ENCODE results near the gene RASA4.
A peak's percentile ranks its signal among the peaks of the same experiment; 100 is the strongest.
"Not testable (repeated sequence)": the region's sequence is repeated elsewhere in the genome, so short reads cannot be mapped to it uniquely, and the experiment has no call there.

The RASA4 gene

GRCh38 chr7:102627271-102627904 lies 10.8 kb upstream of the RASA4 start:
- H3K9me3 ChIP-seq (ENCODE audit: control insufficient read depth in 2 of 2, low read length in 2 of 2); H3K9ac ChIP-seq (ENCODE audit: low read depth in 1 of 2, low read length in 2 of 2); H3K4me3 ChIP-seq (ENCODE audit: low read length in 2 of 2); H3K27me3 ChIP-seq (ENCODE audit: control insufficient read depth in 2 of 2, insufficient read depth in 2 of 2, low read length in 2 of 2); H3K36me3 ChIP-seq (ENCODE audit: control insufficient read depth in 2 of 2, insufficient read depth in 2 of 2, low read length in 2 of 2); H3K4me1 ChIP-seq (ENCODE audit: control insufficient read depth in 2 of 2, insufficient read depth in 2 of 2, low read length in 2 of 2); H3K27ac ChIP-seq (ENCODE audit: low read depth in 2 of 2, low read length in 2 of 2): not testable (repeated sequence)

GRCh38 chr7:102618122-102618521 lies 1.6 kb upstream of the RASA4 start:
- not testable (repeated sequence) for H3K9ac ChIP-seq (ENCODE audit: low read depth in 1 of 2, low read length in 2 of 2); H3K27me3 ChIP-seq (ENCODE audit: control insufficient read depth in 2 of 2, insufficient read depth in 2 of 2, low read length in 2 of 2); H3K4me3 ChIP-seq (ENCODE audit: low read length in 2 of 2)

GRCh38 chr7:102615930-102616329 lies 626 bp downstream of the RASA4 start:
- not testable (repeated sequence) for H3K9ac ChIP-seq (ENCODE audit: low read depth in 1 of 2, low read length in 2 of 2); H3K4me3 ChIP-seq (ENCODE audit: low read length in 2 of 2); H3K27ac ChIP-seq (ENCODE audit: low read depth in 2 of 2, low read length in 2 of 2); H3K27me3 ChIP-seq (ENCODE audit: control insufficient read depth in 2 of 2, insufficient read depth in 2 of 2, low read length in 2 of 2); H3K4me1 ChIP-seq (ENCODE audit: control insufficient read depth in 2 of 2, insufficient read depth in 2 of 2, low read length in 2 of 2); H3K9me3 ChIP-seq (ENCODE audit: control insufficient read depth in 2 of 2, low read length in 2 of 2); H3K36me3 ChIP-seq (ENCODE audit: control insufficient read depth in 2 of 2, insufficient read depth in 2 of 2, low read length in 2 of 2)

More at GRCh38 chr7:102618122-102618521, 1.6 kb upstream of the RASA4 start:
- not testable (repeated sequence) for H3K27ac ChIP-seq (ENCODE audit: low read depth in 2 of 2, low read length in 2 of 2); H3K9me3 ChIP-seq (ENCODE audit: control insufficient read depth in 2 of 2, low read length in 2 of 2); H3K36me3 ChIP-seq (ENCODE audit: control insufficient read depth in 2 of 2, insufficient read depth in 2 of 2, low read length in 2 of 2); H3K4me1 ChIP-seq (ENCODE audit: control insufficient read depth in 2 of 2, insufficient read depth in 2 of 2, low read length in 2 of 2)

GRCh38 chr7:102614873-102615272 lies 1.7 kb downstream of the RASA4 start:
- not testable (repeated sequence) for H3K4me3 ChIP-seq (ENCODE audit: low read length in 2 of 2); H3K9me3 ChIP-seq (ENCODE audit: control insufficient read depth in 2 of 2, low read length in 2 of 2); H3K9ac ChIP-seq (ENCODE audit: low read depth in 1 of 2, low read length in 2 of 2); H3K4me1 ChIP-seq (ENCODE audit: control insufficient read depth in 2 of 2, insufficient read depth in 2 of 2, low read length in 2 of 2); H3K27me3 ChIP-seq (ENCODE audit: control insufficient read depth in 2 of 2, insufficient read depth in 2 of 2, low read length in 2 of 2); H3K36me3 ChIP-seq (ENCODE audit: control insufficient read depth in 2 of 2, insufficient read depth in 2 of 2, low read length in 2 of 2); H3K27ac ChIP-seq (ENCODE audit: low read depth in 2 of 2, low read length in 2 of 2)

GRCh38 chr7:102614346-102614697 lies 2.2 kb downstream of the RASA4 start:
- not testable (repeated sequence) for H3K36me3 ChIP-seq (ENCODE audit: control insufficient read depth in 2 of 2, insufficient read depth in 2 of 2, low read length in 2 of 2); H3K27ac ChIP-seq (ENCODE audit: low read depth in 2 of 2, low read length in 2 of 2); H3K9ac ChIP-seq (ENCODE audit: low read depth in 1 of 2, low read length in 2 of 2); H3K4me3 ChIP-seq (ENCODE audit: low read length in 2 of 2); H3K9me3 ChIP-seq (ENCODE audit: control insufficient read depth in 2 of 2, low read length in 2 of 2); H3K27me3 ChIP-seq (ENCODE audit: control insufficient read depth in 2 of 2, insufficient read depth in 2 of 2, low read length in 2 of 2); H3K4me1 ChIP-seq (ENCODE audit: control insufficient read depth in 2 of 2, insufficient read depth in 2 of 2, low read length in 2 of 2)

- H3K9ac ChIP-seq (ENCODE audit: low read depth in 1 of 2, low read length in 2 of 2); H3K36me3 ChIP-seq (ENCODE audit: control insufficient read depth in 2 of 2, insufficient read depth in 2 of 2, low read length in 2 of 2); H3K4me1 ChIP-seq (ENCODE audit: control insufficient read depth in 2 of 2, insufficient read depth in 2 of 2, low read length in 2 of 2); H3K9me3 ChIP-seq (ENCODE audit: control insufficient read depth in 2 of 2, low read length in 2 of 2); H3K4me3 ChIP-seq (ENCODE audit: low read length in 2 of 2); H3K27ac ChIP-seq (ENCODE audit: low read depth in 2 of 2, low read length in 2 of 2); H3K27me3 ChIP-seq (ENCODE audit: control insufficient read depth in 2 of 2, insufficient read depth in 2 of 2, low read length in 2 of 2): not testable (repeated sequence)
Measured at GRCh38 chr7:102613575-102614345, 2.8 kb downstream of the RASA4 start.

- not testable (repeated sequence) for H3K9me3 ChIP-seq (ENCODE audit: control insufficient read depth in 2 of 2, low read length in 2 of 2); H3K4me3 ChIP-seq (ENCODE audit: low read length in 2 of 2); H3K4me1 ChIP-seq (ENCODE audit: control insufficient read depth in 2 of 2, insufficient read depth in 2 of 2, low read length in 2 of 2); H3K36me3 ChIP-seq (ENCODE audit: control insufficient read depth in 2 of 2, insufficient read depth in 2 of 2, low read length in 2 of 2); H3K27me3 ChIP-seq (ENCODE audit: control insufficient read depth in 2 of 2, insufficient read depth in 2 of 2, low read length in 2 of 2); H3K9ac ChIP-seq (ENCODE audit: low read depth in 1 of 2, low read length in 2 of 2)
- H3K27ac ChIP-seq (ENCODE audit: low read depth in 2 of 2, low read length in 2 of 2): peak overlapping the region in 1 of 2 donors; percentile 43
Measured at GRCh38 chr7:102611675-102612325, 4.8 kb downstream of the RASA4 start.

- not testable (repeated sequence) for H3K36me3 ChIP-seq (ENCODE audit: control insufficient read depth in 2 of 2, insufficient read depth in 2 of 2, low read length in 2 of 2); H3K9me3 ChIP-seq (ENCODE audit: control insufficient read depth in 2 of 2, low read length in 2 of 2); H3K4me3 ChIP-seq (ENCODE audit: low read length in 2 of 2); H3K4me1 ChIP-seq (ENCODE audit: control insufficient read depth in 2 of 2, insufficient read depth in 2 of 2, low read length in 2 of 2); H3K27me3 ChIP-seq (ENCODE audit: control insufficient read depth in 2 of 2, insufficient read depth in 2 of 2, low read length in 2 of 2); H3K27ac ChIP-seq (ENCODE audit: low read depth in 2 of 2, low read length in 2 of 2); H3K9ac ChIP-seq (ENCODE audit: low read depth in 1 of 2, low read length in 2 of 2)
Measured at GRCh38 chr7:102611013-102611674, 5.4 kb downstream of the RASA4 start.

- H3K4me3 ChIP-seq (ENCODE audit: low read length in 2 of 2); H3K27ac ChIP-seq (ENCODE audit: low read depth in 2 of 2, low read length in 2 of 2); H3K4me1 ChIP-seq (ENCODE audit: control insufficient read depth in 2 of 2, insufficient read depth in 2 of 2, low read length in 2 of 2); H3K36me3 ChIP-seq (ENCODE audit: control insufficient read depth in 2 of 2, insufficient read depth in 2 of 2, low read length in 2 of 2); H3K9ac ChIP-seq (ENCODE audit: low read depth in 1 of 2, low read length in 2 of 2); H3K27me3 ChIP-seq (ENCODE audit: control insufficient read depth in 2 of 2, insufficient read depth in 2 of 2, low read length in 2 of 2); H3K9me3 ChIP-seq (ENCODE audit: control insufficient read depth in 2 of 2, low read length in 2 of 2): not testable (repeated sequence)
Measured at GRCh38 chr7:102610441-102610840, 6.1 kb downstream of the RASA4 start.

GRCh38 chr7:102609734-102610133 lies 6.8 kb downstream of the RASA4 start:
- H3K9me3 ChIP-seq (ENCODE audit: control insufficient read depth in 2 of 2, low read length in 2 of 2); H3K27me3 ChIP-seq (ENCODE audit: control insufficient read depth in 2 of 2, insufficient read depth in 2 of 2, low read length in 2 of 2); H3K4me1 ChIP-seq (ENCODE audit: control insufficient read depth in 2 of 2, insufficient read depth in 2 of 2, low read length in 2 of 2); H3K27ac ChIP-seq (ENCODE audit: low read depth in 2 of 2, low read length in 2 of 2); H3K36me3 ChIP-seq (ENCODE audit: control insufficient read depth in 2 of 2, insufficient read depth in 2 of 2, low read length in 2 of 2); H3K4me3 ChIP-seq (ENCODE audit: low read length in 2 of 2); H3K9ac ChIP-seq (ENCODE audit: low read depth in 1 of 2, low read length in 2 of 2): not testable (repeated sequence)

All from mucosa of rectum (tissue), 2 donors.